GM19023 (cell line): ENCODE measurements around the gene SEMA5A.
A peak's percentile ranks its signal among the peaks of the same experiment; 100 is the strongest.

Source experiments
- ATAC-seq: cut with Tn5 transposase; IDR thresholded peaks from one replicate; pipeline ENCODE4 v1.9.1; 2021; ENCODE audit warnings: mild to moderate bottlenecking, moderate library complexity; ENCODE audit not compliant: unreplicated experiment

The SEMA5A gene

DNA sequence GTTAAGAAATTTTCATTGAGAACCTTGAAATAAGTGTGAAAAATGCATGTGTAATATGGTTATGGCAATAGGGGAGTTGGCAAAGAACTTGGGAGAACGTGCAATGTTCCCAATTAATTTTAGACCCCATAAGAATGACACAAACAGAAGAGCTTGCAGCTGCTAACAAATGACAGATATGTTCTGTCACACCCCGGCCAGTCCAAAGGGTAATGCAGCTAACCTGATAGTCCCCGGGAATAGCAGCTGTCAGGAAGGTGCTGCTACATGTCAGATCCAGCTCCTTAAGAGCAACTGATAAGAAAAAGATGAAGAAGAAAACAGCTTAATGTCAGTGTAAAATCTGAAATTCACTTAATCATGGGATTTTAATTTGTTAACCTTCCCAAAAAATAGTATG is 30.4 kb downstream of the SEMA5A start:
- no peak for ATAC-seq

DNA sequence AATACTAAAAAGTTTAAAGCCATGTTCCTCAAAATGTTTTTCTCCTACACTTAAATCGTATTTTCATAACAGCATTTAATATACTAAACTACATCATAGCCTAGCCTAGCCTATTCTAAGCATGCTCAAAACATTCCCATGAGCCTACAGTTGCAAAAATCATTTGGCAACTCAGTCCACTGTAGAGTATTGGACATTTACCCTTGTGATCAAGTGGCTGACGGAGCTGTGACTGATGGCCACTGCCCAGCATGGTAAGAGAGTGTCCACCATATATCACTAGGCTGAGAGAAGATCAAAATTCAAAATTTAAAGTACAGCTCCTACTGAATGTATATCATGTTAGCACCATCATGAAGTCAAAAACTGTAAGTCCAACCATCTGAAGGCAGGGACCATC is 30.9 kb downstream of the SEMA5A start:
- no peak for ATAC-seq

DNA sequence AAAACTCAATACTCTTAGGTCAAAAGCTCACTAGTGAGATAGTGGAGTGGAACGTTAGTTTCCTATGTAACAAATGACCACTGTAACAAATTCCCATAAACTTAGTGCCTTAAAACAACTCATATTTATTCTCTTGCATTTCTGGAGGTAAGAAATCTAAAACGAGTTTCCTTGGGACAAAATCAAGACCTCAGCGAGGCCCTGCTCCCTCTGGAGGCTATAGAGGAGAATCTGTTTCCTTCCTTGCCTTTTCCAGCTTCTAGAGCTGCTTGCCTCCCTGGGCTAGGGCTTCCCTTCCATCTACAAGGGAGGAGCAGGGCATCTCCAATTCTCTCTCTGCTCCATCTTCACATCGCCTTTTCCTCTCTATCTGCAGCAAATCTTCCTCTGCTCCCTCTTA is 32.0 kb downstream of the SEMA5A start:
- ATAC-seq = no peak

DNA sequence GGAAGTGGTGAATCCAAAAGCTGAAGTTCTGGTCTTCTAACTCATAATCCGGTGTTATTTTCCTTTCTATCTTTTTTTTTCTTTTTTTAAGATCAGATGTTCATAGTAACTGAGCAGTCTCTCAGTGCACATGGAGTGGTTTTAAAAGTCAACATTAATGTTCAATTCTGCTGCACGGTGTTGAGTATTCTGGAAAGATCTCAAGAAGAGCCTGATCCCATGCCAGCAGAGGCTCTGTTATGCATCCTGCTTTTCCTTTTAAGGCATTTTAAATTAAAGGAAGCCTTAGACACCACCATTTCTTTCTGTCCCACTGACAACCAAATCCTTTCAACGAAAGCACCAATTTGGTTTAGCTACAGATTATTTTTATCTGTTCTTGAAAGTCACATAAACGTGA is 33.4 kb downstream of the SEMA5A start:
- no peak for ATAC-seq

DNA sequence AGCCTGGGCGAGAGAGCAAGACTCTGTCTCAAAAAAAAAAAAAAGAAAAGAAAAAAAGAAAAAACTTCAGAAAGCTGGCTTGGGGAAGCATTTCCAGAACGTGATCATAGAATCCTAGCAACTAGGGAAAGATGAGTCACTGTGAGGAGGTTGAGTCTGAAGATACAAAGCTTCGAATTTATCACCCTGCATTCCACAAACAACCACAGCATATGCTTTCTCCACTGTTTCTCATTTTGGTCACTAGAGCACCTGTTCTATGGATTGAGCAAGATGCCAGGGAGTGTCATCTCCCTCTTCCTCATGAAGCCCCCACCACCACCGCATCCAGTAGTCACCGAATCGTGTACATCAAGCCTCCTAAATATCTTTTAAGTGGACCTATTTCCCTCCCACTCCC is 37.9 kb downstream of the SEMA5A start:
- no peak for ATAC-seq

- no peak for ATAC-seq
These were observed 40.6 kb downstream of the SEMA5A start for GRCh38 chr5:9505225-9505624.

DNA sequence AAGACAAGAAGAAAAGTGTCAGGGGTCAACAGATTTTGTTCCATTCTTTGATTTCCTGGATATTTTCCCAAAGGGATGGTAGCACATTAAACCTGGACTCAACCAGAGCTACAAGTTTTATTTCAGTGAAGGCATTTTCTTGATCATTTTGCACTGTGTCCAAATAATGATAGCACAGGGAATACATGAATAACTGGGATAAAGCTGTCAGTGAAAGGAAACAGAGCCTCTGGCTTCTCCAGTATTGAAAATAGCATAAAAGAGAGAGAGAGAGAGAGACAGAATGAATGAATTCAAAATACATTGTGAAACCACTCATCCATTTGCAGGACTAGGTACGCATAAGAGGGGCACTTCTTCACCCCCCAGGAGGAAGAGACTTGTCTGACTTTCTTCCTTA is 43.0 kb downstream of the SEMA5A start:
- ATAC-seq = no peak

- no peak for ATAC-seq
These were observed 43.6 kb downstream of the SEMA5A start for GRCh38 chr5:9502050-9502834.

- ATAC-seq = no peak
These were observed 45.2 kb downstream of the SEMA5A start for GRCh38 chr5:9500625-9501024.

- no peak for ATAC-seq
These were observed 45.7 kb downstream of the SEMA5A start for GRCh38 chr5:9500193-9500592.

GRCh38 chr5:9499498-9499876 is 46.4 kb downstream of the SEMA5A start:
- ATAC-seq = peak; percentile 50

- ATAC-seq = peak; percentile 43
These were observed 47.1 kb downstream of the SEMA5A start for GRCh38 chr5:9498541-9499497.

DNA sequence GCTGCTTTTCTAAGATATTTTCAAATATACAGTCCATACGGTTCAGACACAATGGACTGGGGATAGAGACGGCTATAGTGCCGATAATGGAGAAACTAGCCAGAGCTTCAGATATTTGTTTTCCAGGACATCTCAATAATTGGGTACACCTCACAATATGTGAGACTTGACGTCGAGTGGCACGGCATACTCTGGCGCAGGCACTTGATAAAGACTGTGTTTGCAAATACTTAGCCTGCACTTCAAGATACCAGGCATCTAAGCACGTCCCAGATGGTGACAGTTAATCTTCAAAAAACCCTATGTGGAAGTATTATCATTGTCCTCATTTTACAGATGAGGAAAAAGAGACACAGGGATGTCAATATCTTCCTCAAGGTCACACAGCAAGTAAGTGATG is 48.5 kb downstream of the SEMA5A start:
- no peak for ATAC-seq

GRCh38 chr5:9496801-9497200 is 49.1 kb downstream of the SEMA5A start:
- no peak for ATAC-seq

GRCh38 chr5:9495121-9495520 is 50.8 kb downstream of the SEMA5A start:
- no peak for ATAC-seq

DNA sequence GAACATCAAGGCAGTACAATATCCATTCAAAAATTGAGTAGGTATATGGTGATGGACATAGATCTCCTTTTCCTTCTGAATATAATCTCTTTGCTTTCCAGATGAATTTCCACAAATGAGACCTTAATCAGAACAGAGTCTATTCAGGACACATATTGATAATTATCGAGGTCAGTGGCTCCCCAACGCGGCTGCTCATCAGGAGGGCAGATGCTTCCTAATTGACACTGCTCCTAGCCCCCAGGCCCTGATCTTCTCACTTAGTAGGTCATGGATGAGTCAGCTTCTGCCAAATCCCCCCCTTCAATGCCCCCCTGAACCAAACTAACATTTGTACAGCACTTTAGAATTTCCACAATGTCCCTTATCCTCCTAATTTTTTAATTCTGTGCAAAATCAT is 51.6 kb downstream of the SEMA5A start:
- no peak for ATAC-seq

DNA sequence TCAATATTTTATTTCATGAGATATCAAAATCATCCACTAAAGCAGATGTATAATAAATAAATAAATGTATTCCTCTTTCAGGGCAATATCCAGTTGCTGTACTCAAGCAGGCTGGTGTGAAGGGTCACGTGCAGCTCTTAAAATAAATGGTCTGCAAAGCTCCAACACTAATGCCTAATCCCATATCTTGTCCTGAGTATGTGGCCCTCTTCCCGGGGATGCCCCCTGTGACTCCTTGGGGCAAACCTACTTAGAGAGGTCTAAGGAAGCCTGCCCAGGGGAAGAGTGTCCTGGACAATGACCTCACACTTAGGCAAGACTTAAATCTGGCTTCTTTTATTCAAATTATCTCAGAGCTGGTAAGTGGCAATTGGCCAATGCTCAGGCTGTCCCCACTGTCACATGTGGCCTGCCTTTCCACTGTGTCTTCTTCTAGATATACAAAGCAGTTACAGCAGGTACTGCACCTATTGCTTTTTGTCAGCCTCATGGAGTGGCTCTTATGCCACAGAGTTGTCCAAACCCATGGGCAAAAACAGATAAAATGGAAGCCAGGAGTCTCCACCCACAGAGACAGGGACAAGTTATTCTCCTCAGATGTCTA is 55.3 kb downstream of the SEMA5A start:
- no peak for ATAC-seq

DNA sequence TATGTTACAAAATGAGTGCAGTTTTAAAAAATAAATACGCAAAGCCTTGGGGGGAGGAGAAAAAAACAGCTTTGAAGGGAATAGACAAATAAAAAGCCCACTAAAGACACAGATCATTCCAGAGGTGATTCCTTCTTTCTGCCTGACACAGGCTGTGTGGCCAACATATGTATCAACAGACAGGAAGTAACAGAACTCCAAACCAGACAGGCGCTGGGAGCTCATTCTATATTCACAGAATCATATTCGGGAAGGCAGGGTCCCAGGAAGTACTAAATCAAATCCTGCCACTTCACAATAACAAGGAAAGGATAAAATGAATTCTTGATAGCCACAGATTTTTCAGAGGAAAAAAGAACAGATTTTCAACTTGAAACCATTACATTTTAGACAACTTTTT is 62.1 kb downstream of the SEMA5A start:
- no peak for ATAC-seq

- ATAC-seq = no peak
These were observed 62.6 kb downstream of the SEMA5A start for GRCh38 chr5:9483243-9483642.

GRCh38 chr5:9482381-9482780 is 63.5 kb downstream of the SEMA5A start:
- no peak for ATAC-seq

DNA sequence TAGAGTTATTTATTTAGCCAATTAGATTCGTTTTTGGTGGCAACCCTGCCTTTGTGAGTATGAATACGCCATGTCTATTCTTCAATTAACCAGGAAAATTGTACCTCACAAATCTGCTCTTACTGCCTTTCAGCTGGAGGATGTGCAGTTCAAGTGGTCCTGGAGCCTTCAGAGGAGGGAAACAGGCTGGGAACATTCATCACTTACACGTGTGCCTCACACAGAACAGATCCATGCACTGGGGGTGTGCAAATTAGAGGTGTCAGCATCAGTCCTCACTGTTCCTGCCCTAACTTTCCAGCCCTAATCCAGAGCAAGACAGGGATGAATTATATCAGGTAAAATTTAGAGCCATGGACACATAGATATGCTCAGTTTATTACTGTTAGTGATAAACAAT is 65.4 kb downstream of the SEMA5A start:
- no peak for ATAC-seq

GRCh38 chr5:9479990-9480389 is 65.9 kb downstream of the SEMA5A start:
- no peak for ATAC-seq
